Cardiac muscle cell (in vitro differentiated cells and primary cell): ENCODE data around the gene IFT74. TPM values are rescaled to one million over a fixed set of nuclear protein-coding genes. Genes with fewer than 3 reads are reported as not detected.
A peak's percentile ranks its signal among the peaks of the same experiment; 100 is the strongest.

ENCODE experiments used
- DNase-seq, 2 donors: peaks; one replicate each; pipeline versions ENCODE4 v3.0.0 to v3.0.0-alpha.2; 2010 to 2017; ENCODE audit warnings: low read depth in 1 of 2, low spot score in 1 of 2
- H3K27ac ChIP-seq: fragments of 200-600 bp; sonication (generic); 2 replicates; pipeline ENCODE4 v1.5.1; 2016
- H3K27me3 ChIP-seq: fragments of 200-600 bp; sonication (generic); 2 replicates; pipeline ENCODE4 v1.6.0; 2016; ENCODE audit warnings: control low read depth
- H3K36me3 ChIP-seq: fragments of 200-600 bp; sonication (generic); 2 replicates; pipeline ENCODE4 v1.5.1; 2016; ENCODE audit warnings: control low read depth
- H3K4me1 ChIP-seq: fragments of 200-600 bp; sonication (generic); 2 replicates; pipeline ENCODE4 v1.8.1; 2017; ENCODE audit warnings: low read depth, mild to moderate bottlenecking, mixed run types
- H3K4me3 ChIP-seq: fragments of 200-600 bp; sonication (generic); 2 replicates; pipeline ENCODE4 v1.5.1; 2016; ENCODE audit warnings: mild to moderate bottlenecking
- H3K9me3 ChIP-seq: fragments of 200-600 bp; sonication (generic); 2 replicates; pipeline ENCODE4 v1.5.1; 2017; ENCODE audit warnings: low read depth, mild to moderate bottlenecking, control low read depth
- CTCF ChIP-seq: IDR thresholded peaks from 2 replicates; pipeline ENCODE4 v1.5.1; 2012; ENCODE audit warnings: low read depth, mild to moderate bottlenecking, low read length
- polyA plus RNA-seq: library from polyadenylated mRNA; unstranded; fragments of >200 nt; fragmentation: Nextera tagmentation; extraction: Ambion mirVana; gene quantifications from 2 replicates; pipeline ENCODE4 v1.2.1, GENCODE V29; 2016
- total RNA-seq: library from RNA; depleted of rRNA; stranded (reverse); fragments of >200 nt; gene quantifications from 2 replicates; pipeline ENCODE4 v1.2.3, GENCODE V29; 2016

Gene IFT74
- total and polyA plus RNA-seq, 2 experiments from 2014 or later = 20.6 to 25.2 TPM

DNA sequence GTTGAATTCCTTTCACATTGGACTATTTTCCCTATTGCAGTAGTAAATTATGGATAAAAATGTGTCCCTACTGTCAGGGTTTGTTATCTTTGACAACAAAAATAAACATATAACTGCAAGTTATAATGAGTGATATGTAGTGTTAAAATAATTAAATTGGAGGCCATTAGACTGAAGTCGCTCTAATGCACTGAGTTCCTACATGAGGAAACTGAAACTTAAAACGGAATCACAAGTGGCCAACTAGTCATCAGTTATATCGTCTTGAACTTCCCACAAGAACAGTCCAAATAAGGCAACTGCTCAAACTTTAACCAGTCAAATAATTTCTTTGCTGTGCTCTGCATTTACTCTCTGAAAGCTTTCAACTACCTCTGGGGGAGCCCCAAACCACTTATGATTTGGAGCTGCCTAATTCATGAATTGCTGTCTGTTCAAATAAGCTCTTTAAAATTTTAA lies 2.1 kb upstream of the IFT74 start:
- TF ChIP-seq CTCF = no peak
- Histone ChIP-seq H3K4me3 (no peak overlapping the region), H3K9me3 (no peaks in the 10 kb centered on the region), H3K27me3 (no peaks in the 10 kb centered on the region), H3K27ac (no peak overlapping the region), H3K36me3 (no peaks in the 10 kb centered on the region), H3K4me1 (peaks cover 12% of the 10 kb centered on the region)
- peak in 1 of 2 donors; percentile 15 for DNase-seq

GRCh38 chr9:26955222-26955903 lies 849 bp upstream of the IFT74 start:
- no peaks in the 10 kb centered on the region for H3K9me3 ChIP-seq
- H3K4me3 ChIP-seq = peak overlapping the region; percentile 60
- peaks cover 12% of the 10 kb centered on the region for H3K4me1 ChIP-seq
- no peak for TF ChIP-seq CTCF
- no peaks in the 10 kb centered on the region for H3K27me3 ChIP-seq
- H3K27ac ChIP-seq = peak overlapping the region; percentile 95
- DNase-seq = peak in 1 of 2 donors; percentile 35
- H3K36me3 ChIP-seq = no peaks in the 10 kb centered on the region

- no peak for TF ChIP-seq CTCF
- no peaks in the 10 kb centered on the region for H3K36me3 ChIP-seq
- peak overlapping the region; percentile 60 for H3K4me3 ChIP-seq
- H3K27ac ChIP-seq = peak overlapping the region; percentile 95
- no peaks in the 10 kb centered on the region for H3K9me3 ChIP-seq
- H3K27me3 ChIP-seq = no peaks in the 10 kb centered on the region
- peaks cover 12% of the 10 kb centered on the region for H3K4me1 ChIP-seq
- DNase-seq = no peak
Measured at GRCh38 chr9:26956860-26957233, 635 bp downstream of the IFT74 start.

GRCh38 chr9:26971721-26972120 lies 15.5 kb downstream of the IFT74 start:
- Histone ChIP-seq H3K27me3 (no peaks in the 10 kb centered on the region), H3K36me3 (no peaks in the 10 kb centered on the region), H3K4me1 (no peaks in the 10 kb centered on the region), H3K27ac (no peak overlapping the region), H3K4me3 (no peak overlapping the region), H3K9me3 (no peaks in the 10 kb centered on the region)
- DNase-seq = no peak
- no peak for TF ChIP-seq CTCF

GRCh38 chr9:26973989-26974388 lies 17.8 kb downstream of the IFT74 start:
- no peak for TF ChIP-seq CTCF
- Histone ChIP-seq H3K4me3 (no peak overlapping the region), H3K9me3 (no peaks in the 10 kb centered on the region), H3K4me1 (no peaks in the 10 kb centered on the region), H3K36me3 (peaks cover 6% of the 10 kb centered on the region), H3K27ac (no peak overlapping the region), H3K27me3 (no peaks in the 10 kb centered on the region)
- no peak for DNase-seq
